Measurements from ENCODE around the gene DELE1. TPM values are rescaled to one million over a fixed set of nuclear protein-coding genes. Genes with fewer than 3 reads are reported as not detected.

Gene DELE1
- total and polyA plus RNA-seq, 8 donors, result 27.7 to 45.6 (median 34.2) TPM

DNA sequence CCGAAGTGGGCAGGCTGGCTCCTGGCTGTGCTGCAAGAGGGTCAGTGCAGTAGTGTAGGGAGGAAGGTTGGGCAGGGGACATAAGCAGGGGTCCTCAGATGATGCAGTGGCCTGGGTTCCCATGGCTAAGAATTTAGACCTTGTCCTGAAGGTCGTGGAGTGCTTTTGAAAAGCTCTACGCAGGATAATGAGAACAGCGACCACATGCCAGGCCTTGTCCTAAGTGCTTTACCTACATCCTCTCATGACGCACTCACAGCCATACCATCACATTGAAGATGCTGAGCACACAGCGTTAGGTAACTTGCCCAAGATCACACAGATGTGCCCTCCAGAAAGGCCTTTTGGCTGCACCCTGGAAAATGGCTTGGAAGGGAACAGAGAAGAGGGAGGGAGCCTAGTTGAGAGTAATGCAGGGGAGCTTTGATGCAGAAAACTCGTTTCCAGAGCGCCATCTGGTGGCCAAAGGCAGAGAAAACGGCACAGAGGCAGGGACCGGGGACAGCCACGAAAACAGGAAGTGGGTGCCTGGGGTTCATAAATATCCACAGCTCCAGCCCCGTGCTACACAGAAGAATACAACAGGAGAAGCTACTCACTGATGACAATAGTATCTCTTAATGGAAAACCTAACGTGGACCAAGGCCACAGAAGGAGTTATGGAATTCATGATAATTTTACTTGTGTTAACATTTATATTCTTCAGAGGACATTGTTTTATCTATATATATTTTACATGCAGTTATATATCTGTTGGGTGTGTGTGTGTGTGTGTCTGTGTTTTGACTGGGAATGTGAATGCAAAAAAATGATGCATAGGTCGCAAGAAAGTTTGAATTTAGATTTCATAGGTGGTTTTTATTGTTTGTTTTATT is 37.0 kb downstream of the DELE1 start:
- 25% methylated on average over 14 of the region's 14 CpGs for WGBS, 2 donors

GRCh38 chr5:141961466-141961865 is 37.8 kb downstream of the DELE1 start:
- no peak overlapping the region for H3K27ac ChIP-seq
- no peak for ATAC-seq
- H3K4me3 ChIP-seq, result no peak overlapping the region
- no peak for FAIRE-seq
- H3K9me3 ChIP-seq, result no peaks in the 10 kb centered on the region
- H3K36me3 ChIP-seq, result no peaks in the 10 kb centered on the region
- H3K4me1 ChIP-seq, result peaks cover 0 to 3% (median 0%) of the 10 kb centered on the region in 3 donors
- no peaks in the 10 kb centered on the region for H3K27me3 ChIP-seq
- intact Hi-C loops (cut with DNase I), result no loop called here
- no peak for TF ChIP-seq CTCF (IDR thresholded peaks at IDR 0.05)
- DNase-seq, result no peak
- 81 to 91% methylated on average over 3 of the region's 3 CpGs for WGBS, 2 donors

More for the DNA sequence above, 37.0 kb downstream of the DELE1 start:
- no peak overlapping the region for H3K4me3 ChIP-seq
- peak; percentile 78 to 90 (median 88) for DNase-seq
- H3K9me3 ChIP-seq, result no peaks in the 10 kb centered on the region
- intact Hi-C loops (cut with DNase I), result no loop called here
- H3K4me1 ChIP-seq, result peaks cover 0 to 3% (median 0%) of the 10 kb centered on the region in 3 donors
- H3K27me3 ChIP-seq, result no peaks in the 10 kb centered on the region
- no peak overlapping the region for H3K27ac ChIP-seq
- ATAC-seq, result peak; percentile 94 to 97 (median 95)
- TF ChIP-seq CTCF (IDR thresholded peaks at IDR 0.05), result peak; percentile 78 to 93 (median 84)
- peak; percentile 29 for FAIRE-seq
- no peaks in the 10 kb centered on the region for H3K36me3 ChIP-seq

GRCh38 chr5:141963701-141964100 is 40.0 kb downstream of the DELE1 start:
- no peaks in the 10 kb centered on the region for H3K36me3 ChIP-seq
- no peak overlapping the region for H3K4me3 ChIP-seq
- DNase-seq (no peak), FAIRE-seq (no peak), ATAC-seq (no peak)
- no peaks in the 10 kb centered on the region for H3K27me3 ChIP-seq
- no peak overlapping the region for H3K27ac ChIP-seq
- no peak for TF ChIP-seq CTCF (IDR thresholded peaks at IDR 0.05)
- no peaks in the 10 kb centered on the region for H3K9me3 ChIP-seq
- H3K4me1 ChIP-seq, result peaks cover 0 to 7% (median 0%) of the 10 kb centered on the region in 3 donors
- intact Hi-C loops (cut with DNase I), result no loop called here
- 35 to 40% methylated on average over 3 of the region's 3 CpGs for WGBS, 2 donors

GRCh38 chr5:141965071-141965470 is 41.4 kb downstream of the DELE1 start:
- Histone ChIP-seq H3K27ac (no peak overlapping the region), H3K36me3 (no peaks in the 10 kb centered on the region), H3K4me3 (no peak overlapping the region), H3K4me1 (peaks cover 5 to 10% (median 6%) of the 10 kb centered on the region in 3 donors), H3K27me3 (no peaks in the 10 kb centered on the region), H3K9me3 (no peaks in the 10 kb centered on the region)
- DNase-seq (no peak), ATAC-seq (no peak), FAIRE-seq (no peak)
- WGBS, 2 donors, result 51 to 75% methylated on average over 7 of the region's 7 CpGs
- intact Hi-C loops (cut with DNase I), result no loop called here
- TF ChIP-seq CTCF (IDR thresholded peaks at IDR 0.05), result no peak

Data from pancreas (tissue), 10 donors.